Measurements from ENCODE around the gene RHBDF1. TPM values are rescaled to one million over a fixed set of nuclear protein-coding genes. Genes with fewer than 3 reads are reported as not detected.

The RHBDF1 gene
- total RNA-seq, 3 donors from 2014 or later (not counting 1 experiment from before 2014, with no cell fraction given) = 0.26 to 1.1 (median 0.78) TPM

GRCh38 chr16:102060-102855 lies 29.8 kb upstream of the RHBDF1 start:
- Histone ChIP-seq H3K9me3 (ENCODE audit: control insufficient read depth, insufficient read depth, low read length) (no peaks in the 10 kb centered on the region), H3K27me3 (ENCODE audit: control insufficient read depth, insufficient read depth, low read length) (no peaks in the 10 kb centered on the region), H3K4me3 (ENCODE audit: low read length) (no peak overlapping the region), H3K4me1 (ENCODE audit: control insufficient read depth, insufficient read depth, low read length) (peaks cover 3% of the 10 kb centered on the region), H3K27ac (ENCODE audit: low read length) (no peak overlapping the region), H3K36me3 (ENCODE audit: control insufficient read depth, insufficient read depth, low read length) (peaks cover 22% of the 10 kb centered on the region)
- intact Hi-C loops (cut with micrococcal nuclease) = no loop called here
- Mint-ChIP-seq H3K36me3 (no peaks in the 10 kb centered on the region), H3K4me3 (no peak overlapping the region), H3K27ac (peak overlapping the region in 1 of 2 donors; percentile 38), H3K9me3 (no peaks in the 10 kb centered on the region), H3K4me1 (peaks cover 0 to 18% of the 10 kb centered on the region in 2 donors), H3K27me3 (ENCODE audit: low read depth in 2 of 2) (no peaks in the 10 kb centered on the region)
- no peak for TF ChIP-seq CTCF (IDR thresholded peaks at IDR 0.05)
- WGBS (ENCODE audit: insufficient coverage) = 95% methylated on average over 19 of the region's 19 CpGs
- DNase-seq (no peak), ATAC-seq (no peak)

- DNase-seq (no peak), ATAC-seq (no peak)
- WGBS (ENCODE audit: insufficient coverage) = 91% methylated on average over 6 of the region's 6 CpGs
- Mint-ChIP-seq H3K27ac (no peak overlapping the region), H3K27me3 (ENCODE audit: low read depth in 2 of 2) (no peaks in the 10 kb centered on the region), H3K4me3 (no peak overlapping the region), H3K4me1 (peaks cover 0 to 18% of the 10 kb centered on the region in 2 donors), H3K9me3 (no peaks in the 10 kb centered on the region), H3K36me3 (no peaks in the 10 kb centered on the region)
- Histone ChIP-seq H3K4me1 (ENCODE audit: control insufficient read depth, insufficient read depth, low read length) (peaks cover 8% of the 10 kb centered on the region), H3K9me3 (ENCODE audit: control insufficient read depth, insufficient read depth, low read length) (no peaks in the 10 kb centered on the region), H3K4me3 (ENCODE audit: low read length) (no peak overlapping the region), H3K36me3 (ENCODE audit: control insufficient read depth, insufficient read depth, low read length) (peaks cover 22% of the 10 kb centered on the region), H3K27ac (ENCODE audit: low read length) (no peak overlapping the region), H3K27me3 (ENCODE audit: control insufficient read depth, insufficient read depth, low read length) (no peaks in the 10 kb centered on the region)
- TF ChIP-seq CTCF (IDR thresholded peaks at IDR 0.05) = no peak
- intact Hi-C loops (cut with micrococcal nuclease) = no loop called here
These were observed 29.2 kb upstream of the RHBDF1 start for GRCh38 chr16:101586-101985.

GRCh38 chr16:100989-101388 lies 28.6 kb upstream of the RHBDF1 start:
- Mint-ChIP-seq H3K36me3 (no peaks in the 10 kb centered on the region), H3K27me3 (ENCODE audit: low read depth in 2 of 2) (no peaks in the 10 kb centered on the region), H3K27ac (no peak overlapping the region), H3K4me1 (peaks cover 0 to 18% of the 10 kb centered on the region in 2 donors), H3K4me3 (no peak overlapping the region), H3K9me3 (no peaks in the 10 kb centered on the region)
- DNase-seq (no peak), ATAC-seq (no peak)
- no peak for TF ChIP-seq CTCF (IDR thresholded peaks at IDR 0.05)
- Histone ChIP-seq H3K4me1 (ENCODE audit: control insufficient read depth, insufficient read depth, low read length) (peaks cover 8% of the 10 kb centered on the region), H3K36me3 (ENCODE audit: control insufficient read depth, insufficient read depth, low read length) (peaks cover 23% of the 10 kb centered on the region), H3K27me3 (ENCODE audit: control insufficient read depth, insufficient read depth, low read length) (no peaks in the 10 kb centered on the region), H3K4me3 (ENCODE audit: low read length) (no peak overlapping the region), H3K9me3 (ENCODE audit: control insufficient read depth, insufficient read depth, low read length) (no peaks in the 10 kb centered on the region), H3K27ac (ENCODE audit: low read length) (no peak overlapping the region)
- WGBS (ENCODE audit: insufficient coverage) = 94% methylated on average over 5 of the region's 5 CpGs
- intact Hi-C loops (cut with micrococcal nuclease) = no loop called here
